Measurements from ENCODE around the gene IRF3. TPM values are rescaled to one million over a fixed set of nuclear protein-coding genes. Genes with fewer than 3 reads are reported as not detected.

Gene IRF3
- total RNA-seq, 2 experiments from 2014 or later: 159 to 170 TPM

GRCh38 chr19:49657493-49658138, 8.0 kb downstream of the IRF3 start:
- no peaks in the 10 kb centered on the region for H3K9me3 Mint-ChIP-seq (ENCODE audit: low read depth)
- no peaks in the 10 kb centered on the region for H3K27me3 Mint-ChIP-seq
- CTCF ChIA-PET: interaction anchor here (1.7 kb wide), 1 partner anchor 88 kb away, joined by 4 read pairs; no protein-coding TSS in a partner anchor
- H3K4me1 Mint-ChIP-seq: peaks cover 5% of the 10 kb centered on the region
- DNase-seq (no peak), ATAC-seq (no peak)
- no peak overlapping the region for H3K4me3 Mint-ChIP-seq
- H3K36me3 Mint-ChIP-seq: peaks cover 33% of the 10 kb centered on the region
- H3K27ac Mint-ChIP-seq: no peak overlapping the region

- H3K27ac Mint-ChIP-seq: no peak overlapping the region
- H3K4me1 Mint-ChIP-seq: peaks cover 2% of the 10 kb centered on the region
These were observed 9.1 kb downstream of the IRF3 start for GRCh38 chr19:49656456-49657109.

GRCh38 chr19:49655570-49656455, 9.8 kb downstream of the IRF3 start:
- ATAC-seq (no peak), DNase-seq (no peak)
- Mint-ChIP-seq H3K4me3 (no peak overlapping the region), H3K27ac (no peak overlapping the region), H3K27me3 (no peaks in the 10 kb centered on the region), H3K9me3 (ENCODE audit: low read depth) (no peaks in the 10 kb centered on the region), H3K36me3 (peaks cover 31% of the 10 kb centered on the region), H3K4me1 (peaks cover 2% of the 10 kb centered on the region)
- CTCF ChIA-PET: interaction anchor here (1.1 to 1.6 kb wide), 3 partner anchors 13 to 25 kb away, joined by 3 to 6 read pairs (median 5); partner anchors contain the start of gene PRMT1

More at GRCh38 chr19:49656456-49657109, 9.1 kb downstream of the IRF3 start:
- Mint-ChIP-seq H3K27me3 (no peaks in the 10 kb centered on the region), H3K9me3 (ENCODE audit: low read depth) (no peaks in the 10 kb centered on the region), H3K4me3 (no peak overlapping the region), H3K36me3 (peaks cover 32% of the 10 kb centered on the region)
- CTCF ChIA-PET: interaction anchor here (1.1 to 1.7 kb wide), 4 partner anchors 13 to 87 kb away, joined by 3 to 6 read pairs (median 4); partner anchors contain the start of gene PRMT1
- ATAC-seq (no peak), DNase-seq (no peak)

GRCh38 chr19:49654581-49654980, 11.1 kb downstream of the IRF3 start:
- Mint-ChIP-seq H3K4me1 (peaks cover 2% of the 10 kb centered on the region), H3K4me3 (no peak overlapping the region), H3K9me3 (ENCODE audit: low read depth) (no peaks in the 10 kb centered on the region), H3K27me3 (no peaks in the 10 kb centered on the region), H3K27ac (no peak overlapping the region), H3K36me3 (peaks cover 28% of the 10 kb centered on the region)
- DNase-seq (no peak), ATAC-seq (no peak)
- CTCF ChIA-PET: no interaction called here

GRCh38 chr19:49653466-49653806, 12.2 kb downstream of the IRF3 start:
- Mint-ChIP-seq H3K27ac (no peak overlapping the region), H3K4me1 (peaks cover 2% of the 10 kb centered on the region), H3K9me3 (ENCODE audit: low read depth) (no peaks in the 10 kb centered on the region), H3K4me3 (no peak overlapping the region), H3K27me3 (no peaks in the 10 kb centered on the region), H3K36me3 (peaks cover 23% of the 10 kb centered on the region)
- no peak for ATAC-seq
- CTCF ChIA-PET: no interaction called here
- DNase-seq: no peak

- Mint-ChIP-seq H3K27me3 (no peaks in the 10 kb centered on the region), H3K36me3 (peaks cover 22% of the 10 kb centered on the region), H3K4me1 (peaks cover 2% of the 10 kb centered on the region), H3K9me3 (ENCODE audit: low read depth) (no peaks in the 10 kb centered on the region), H3K4me3 (no peak overlapping the region), H3K27ac (no peak overlapping the region)
- DNase-seq (no peak), ATAC-seq (no peak)
- CTCF ChIA-PET: no interaction called here
These were observed 12.8 kb downstream of the IRF3 start for GRCh38 chr19:49652551-49653465.

GRCh38 chr19:49651820-49652550, 13.7 kb downstream of the IRF3 start:
- Mint-ChIP-seq H3K9me3 (ENCODE audit: low read depth) (no peaks in the 10 kb centered on the region), H3K4me3 (no peak overlapping the region), H3K27me3 (no peaks in the 10 kb centered on the region), H3K36me3 (peaks cover 19% of the 10 kb centered on the region), H3K4me1 (peaks cover 2% of the 10 kb centered on the region), H3K27ac (no peak overlapping the region)
- no peak for DNase-seq
- CTCF ChIA-PET: no interaction called here
- ATAC-seq: no peak

- no peaks in the 10 kb centered on the region for H3K27me3 Mint-ChIP-seq
- DNase-seq (no peak), ATAC-seq (no peak)
- peaks cover 17% of the 10 kb centered on the region for H3K36me3 Mint-ChIP-seq
- no peak overlapping the region for H3K4me3 Mint-ChIP-seq
- no peak overlapping the region for H3K27ac Mint-ChIP-seq
- H3K4me1 Mint-ChIP-seq: peaks cover 2% of the 10 kb centered on the region
- H3K9me3 Mint-ChIP-seq (ENCODE audit: low read depth): no peaks in the 10 kb centered on the region
- CTCF ChIA-PET: no interaction called here
These were observed 14.4 kb downstream of the IRF3 start for GRCh38 chr19:49651029-49651819.

GRCh38 chr19:49646586-49646985, 19.1 kb downstream of the IRF3 start:
- Mint-ChIP-seq H3K27me3 (no peaks in the 10 kb centered on the region), H3K27ac (no peak overlapping the region), H3K4me3 (no peak overlapping the region), H3K36me3 (peaks cover 11% of the 10 kb centered on the region), H3K4me1 (peaks cover 24% of the 10 kb centered on the region), H3K9me3 (ENCODE audit: low read depth) (no peaks in the 10 kb centered on the region)
- no peak for ATAC-seq
- no peak for DNase-seq
- CTCF ChIA-PET: no interaction called here

GRCh38 chr19:49645995-49646394, 19.7 kb downstream of the IRF3 start:
- DNase-seq (no peak), ATAC-seq (no peak)
- CTCF ChIA-PET: no interaction called here
- Mint-ChIP-seq H3K9me3 (ENCODE audit: low read depth) (no peaks in the 10 kb centered on the region), H3K27ac (no peak overlapping the region), H3K4me1 (peaks cover 26% of the 10 kb centered on the region), H3K4me3 (no peak overlapping the region), H3K36me3 (peaks cover 11% of the 10 kb centered on the region), H3K27me3 (no peaks in the 10 kb centered on the region)

- CTCF ChIA-PET: no interaction called here
- no peaks in the 10 kb centered on the region for H3K27me3 Mint-ChIP-seq
- DNase-seq (no peak), ATAC-seq (no peak)
- H3K27ac Mint-ChIP-seq: no peak overlapping the region
- no peaks in the 10 kb centered on the region for H3K9me3 Mint-ChIP-seq (ENCODE audit: low read depth)
- H3K4me1 Mint-ChIP-seq: peaks cover 30% of the 10 kb centered on the region
- peaks cover 10% of the 10 kb centered on the region for H3K36me3 Mint-ChIP-seq
- no peak overlapping the region for H3K4me3 Mint-ChIP-seq
These were observed 20.1 kb downstream of the IRF3 start for GRCh38 chr19:49645592-49645991.

GRCh38 chr19:49643466-49643865, 22.2 kb downstream of the IRF3 start:
- DNase-seq: peak; percentile 58
- ATAC-seq: no peak
- Mint-ChIP-seq H3K36me3 (peaks cover 7% of the 10 kb centered on the region), H3K27me3 (peaks cover 3% of the 10 kb centered on the region), H3K4me3 (peak overlapping the region; percentile 93), H3K9me3 (ENCODE audit: low read depth) (no peaks in the 10 kb centered on the region), H3K4me1 (peaks cover 40% of the 10 kb centered on the region), H3K27ac (peak overlapping the region; percentile 99)
- CTCF ChIA-PET: interaction anchor here (0.6 to 4.9 kb wide), 8 partner anchors 12 to 140 kb away, joined by 3 to 54 read pairs (median 4); partner anchors contain the start of gene PRMT1

All from activated CD8-positive, alpha-beta memory T cell treated with anti-CD3 and anti-CD28 coated beads, Interleukin-2, amount 10 ng/mL, durations not matched to agents 7 days and 5 days (primary cell).